Panc1 (cell line): ENCODE data around the gene LRRTM2. TPM values are rescaled to one million over a fixed set of nuclear protein-coding genes. Genes with fewer than 3 reads are reported as not detected.

Experiments
- ATAC-seq: fragments of 200-7000 bp; cut with Tn5 transposase; 2 replicates; pipeline ENCODE4 v1.9.1; 2020; ENCODE audit warnings: mild to moderate bottlenecking, moderate library complexity
- BruUV-seq: library from RNA; stranded (reverse); fragments of 400-500 nt; replicated peaks from 2 replicates; lab custom pipeline; 2021; lab: Mats Ljungman, UMichigan
- CTCF ChIA-PET: fragments of 300-600 bp; sonication (Branson Sonifier 250); formaldehyde crosslinking; loops from one replicate; lab custom pipeline; 2022; ENCODE audit warnings: antibody characterized with exemption; lab: Charles Lee
- POLR2A ChIA-PET: fragments of 300-600 bp; sonication (Branson Sonifier 250); formaldehyde crosslinking; loops from one replicate; lab custom pipeline; 2022; ENCODE audit warnings: antibody characterized with exemption; lab: Charles Lee
- DNase-seq: peaks from one replicate; pipeline ENCODE4 v3.0.0-alpha.2; 2010; ENCODE audit warnings: low read depth, low spot score
- H3K27ac ChIP-seq: 2 replicates; pipeline ENCODE4 v1.5.1; 2011; ENCODE audit warnings: mild to moderate bottlenecking, low read length, inconsistent platforms
- H3K27me3 ChIP-seq: fragments of 200-500 bp; sonication (Bioruptor generic); 2 replicates; pipeline ENCODE4 v1.6.0; 2014; ENCODE audit warnings: low read length, inconsistent platforms; ENCODE audit not compliant: control insufficient read depth, insufficient read depth
- H3K36me3 ChIP-seq: fragments of 200-500 bp; sonication (Bioruptor generic); 2 replicates; pipeline ENCODE4 v1.5.1; 2014; ENCODE audit warnings: inconsistent platforms, mild to moderate bottlenecking, low read length, moderate library complexity; ENCODE audit not compliant: control insufficient read depth, insufficient read depth
- H3K4me1 ChIP-seq: 2 replicates; pipeline ENCODE4 v1.5.1; 2011; ENCODE audit warnings: inconsistent platforms, mild to moderate bottlenecking, low read length, moderate library complexity; ENCODE audit not compliant: control insufficient read depth, insufficient read depth
- H3K4me3 ChIP-seq, 2 experiments: 2 replicates each; pipeline ENCODE4 v1.5.1; 2011 to 2012; ENCODE audit warnings: low read depth in 2 of 2, low read length in 2 of 2, mild to moderate bottlenecking in 2 of 2, inconsistent platforms in 1 of 2, moderate library complexity in 1 of 2
- H3K9me3 ChIP-seq: fragments of 200-500 bp; sonication (Bioruptor generic); 2 replicates; pipeline ENCODE4 v1.5.1; 2014; ENCODE audit warnings: low read depth, mild to moderate bottlenecking, inconsistent platforms, low read length, moderate library complexity; ENCODE audit not compliant: control insufficient read depth, insufficient read depth
- CTCF ChIP-seq: fragments of 450-650 bp; IDR thresholded peaks from 2 replicates; pipeline ENCODE4 v1.5.1; 2017; ENCODE audit warnings: mild to moderate bottlenecking
- POLR2AphosphoS5 ChIP-seq: IDR thresholded peaks from 2 replicates; pipeline ENCODE4 v1.6.1; 2012; ENCODE audit warnings: mild to moderate bottlenecking, low read depth, low read length, moderate library complexity
- REST ChIP-seq, 2 experiments: IDR thresholded peaks; 2 replicates each; pipeline ENCODE4 v1.6.1; 2011 to 2012; ENCODE audit warnings: low read depth in 2 of 2, control low read depth in 1 of 2, low read length in 1 of 2, mild to moderate bottlenecking in 1 of 2, moderate library complexity in 1 of 2; ENCODE audit not compliant: insufficient read depth in 1 of 2
- SIN3A ChIP-seq: IDR thresholded peaks from 2 replicates; pipeline ENCODE4 v1.6.1; 2012; ENCODE audit warnings: low read depth, mild to moderate bottlenecking, low read length, moderate library complexity, borderline replicate concordance; ENCODE audit not compliant: insufficient read depth
- TCF7L2 ChIP-seq: IDR thresholded peaks from 2 replicates; pipeline ENCODE4 v1.6.1; 2011; ENCODE audit warnings: mild to moderate bottlenecking, low read depth, low read length, inconsistent platforms
- in situ Hi-C: cut with HindIII; loops from 2 replicates; pipeline ENCODE4 v1.10.0; 2016; ENCODE audit warnings: low sequenced_read_pairs, low pct_unique_long_range_greater_than_20kb
- intact Hi-C: fragments of 100-400 bp; cut with micrococcal nuclease; formaldehyde crosslinking; loops from one replicate; pipeline ENCODE4 v1.10.0; 2022; ENCODE audit not compliant: unreplicated experiment
- total RNA-seq: library from RNA; stranded (reverse); gene quantifications from one replicate; pipeline ENCODE4 v1.2.1, GENCODE V29; 2021; ENCODE audit not compliant: unreplicated experiment

The LRRTM2 gene
- total RNA-seq, 1 experiment from 2014 or later: not detected

- ChIA-PET POLR2A (no interaction called here), CTCF (no interaction called here)
- intact Hi-C loops (no loop called here), in situ Hi-C loops (no loop called here)
- TF ChIP-seq CTCF: no peak
- TF ChIP-seq POLR2AphosphoS5: no peak
- TF ChIP-seq REST (IDR thresholded peaks at IDR 0.05; ENCODE audit: insufficient read depth in 1 of 2, low read depth in 2 of 2, low read length in 1 of 2): no peak
- no peak for TF ChIP-seq SIN3A
- no peak for TF ChIP-seq TCF7L2
- H3K27ac ChIP-seq: no peak overlapping the region
- BruUV-seq: no TSS peak
- DNase-seq: no peak
- no peaks in the 10 kb centered on the region for H3K9me3 ChIP-seq
- H3K4me1 ChIP-seq: peaks cover 26% of the 10 kb centered on the region
- H3K27me3 ChIP-seq: no peaks in the 10 kb centered on the region
- no peak for ATAC-seq
- H3K4me3 ChIP-seq: no peak overlapping the region
- no peaks in the 10 kb centered on the region for H3K36me3 ChIP-seq
Observed at GRCh38 chr5:138869763-138870500, 5.2 kb downstream of the LRRTM2 start.

GRCh38 chr5:138869038-138869437 is 6.1 kb downstream of the LRRTM2 start:
- in situ Hi-C loops (no loop called here), intact Hi-C loops (no loop called here)
- POLR2A ChIA-PET: no interaction called here

More at GRCh38 chr5:138869038-138869437, 6.1 kb downstream of the LRRTM2 start:
- TF ChIP-seq REST (IDR thresholded peaks at IDR 0.05; ENCODE audit: insufficient read depth in 1 of 2, low read depth in 2 of 2, low read length in 1 of 2) (no peak), POLR2AphosphoS5 (no peak), SIN3A (no peak), CTCF (no peak), TCF7L2 (no peak)
- Histone ChIP-seq H3K4me3 (no peak overlapping the region), H3K9me3 (no peaks in the 10 kb centered on the region), H3K27me3 (no peaks in the 10 kb centered on the region), H3K36me3 (no peaks in the 10 kb centered on the region), H3K27ac (no peak overlapping the region), H3K4me1 (peaks cover 19% of the 10 kb centered on the region)
- CTCF ChIA-PET: no interaction called here
- DNase-seq: no peak
- ATAC-seq: no peak
- BruUV-seq: no TSS peak
